Panc1 (cell line): ENCODE data around the gene EYS.

Experiments
- CTCF ChIP-seq: fragments of 450-650 bp; IDR thresholded peaks from 2 replicates; pipeline ENCODE4 v1.5.1; 2017; ENCODE audit warnings: mild to moderate bottlenecking
- POLR2AphosphoS5 ChIP-seq: IDR thresholded peaks from 2 replicates; pipeline ENCODE4 v1.6.1; 2012; ENCODE audit warnings: mild to moderate bottlenecking, low read depth, low read length, moderate library complexity
- REST ChIP-seq, 2 experiments: IDR thresholded peaks; 2 replicates each; pipeline ENCODE4 v1.6.1; 2011 to 2012; ENCODE audit warnings: low read depth in 2 of 2, control low read depth in 1 of 2, low read length in 1 of 2, mild to moderate bottlenecking in 1 of 2, moderate library complexity in 1 of 2; ENCODE audit not compliant: insufficient read depth in 1 of 2
- SIN3A ChIP-seq: IDR thresholded peaks from 2 replicates; pipeline ENCODE4 v1.6.1; 2012; ENCODE audit warnings: low read depth, mild to moderate bottlenecking, low read length, moderate library complexity, borderline replicate concordance; ENCODE audit not compliant: insufficient read depth

GRCh38 chr6:64081453-64081852, 1625.6 kb downstream of the EYS start:
- TF ChIP-seq CTCF: no peak
- no peak for TF ChIP-seq SIN3A
- TF ChIP-seq POLR2AphosphoS5: no peak
- no peak for TF ChIP-seq REST (IDR thresholded peaks at IDR 0.05; ENCODE audit: insufficient read depth in 1 of 2, low read depth in 2 of 2, low read length in 1 of 2)
